K562 (cell line): ENCODE results near the gene HSD17B10. TPM values are rescaled to one million over a fixed set of nuclear protein-coding genes. Genes with fewer than 3 reads are reported as not detected.
A peak's percentile ranks its signal among the peaks of the same experiment; 100 is the strongest.

ENCODE experiments used
- ATAC-seq: fragments of 200-7000 bp; cut with Tn5 transposase; 3 replicates; pipeline ENCODE4 v1.9.1; 2020; ENCODE audit warnings: moderate library complexity
- BruUV-seq: library from RNA; stranded (reverse); fragments of 400-500 nt; replicated peaks from 2 replicates; lab custom pipeline; 2021; lab: Mats Ljungman, UMichigan
- CTCF ChIA-PET: fragments of 300-600 bp; formaldehyde crosslinking; extraction: SDS; loops from one replicate; lab custom pipeline; 2021; ENCODE audit warnings: low intra/inter-chr PET ratio; lab: Yijun Ruan, JAX
- POLR2A ChIA-PET: fragments of 300-600, 350-650 bp; sonication (Branson Sonifier 250); formaldehyde crosslinking; extraction: SDS; loops from one replicate; lab custom pipeline; 2021; ENCODE audit warnings: antibody characterized with exemption, inconsistent platforms; lab: Yijun Ruan, JAX
- DNase-seq, 4 experiments: peaks; one replicate each; pipeline versions ENCODE4 v3.0.0 to v3.0.0-alpha.2; 2011 to 2018; ENCODE audit warnings: low spot score in 3 of 4, mixed read lengths in 3 of 4; ENCODE audit errors: extremely low read depth in 1 of 4
- FAIRE-seq: peaks from 2 replicates; lab custom pipeline; 2011; peaks lifted over from hg19 to GRCh38; lab: Jason Lieb, UNC
- H2AFZ ChIP-seq: 2 replicates; pipeline ENCODE4 v1.6.0; 2011; ENCODE audit warnings: low read depth, low read length, control low read depth, inconsistent platforms
- H3K27ac ChIP-seq: fragments of 200-600 bp; 3 replicates; pipeline ENCODE4 v1.8.0; 2011; ENCODE audit warnings: low read depth, mild to moderate bottlenecking, control low read depth, inconsistent platforms, low read length, moderate library complexity, mixed read lengths; ENCODE audit errors: extremely low read depth
- H3K27me3 ChIP-seq, 2 experiments: fragments of 300-600 bp in 1 of 2; 2 replicates in 1 of 2; 3 replicates in 1 of 2; pipeline versions ENCODE4 v1.6.0 to v1.8.0; 2011; ENCODE audit warnings: inconsistent platforms in 2 of 2, low read length in 2 of 2, mild to moderate bottlenecking in 1 of 2, mixed read lengths in 1 of 2, moderate library complexity in 1 of 2; ENCODE audit not compliant: control insufficient read depth in 2 of 2, insufficient read depth in 2 of 2
- H3K36me3 ChIP-seq: fragments of 300-600 bp; 3 replicates; pipeline ENCODE4 v1.8.0; 2011; ENCODE audit warnings: mild to moderate bottlenecking, low read length, inconsistent platforms; ENCODE audit not compliant: control insufficient read depth, insufficient read depth
- H3K4me1 ChIP-seq, 2 experiments: fragments of 200-600 bp in 1 of 2; replicated peaks in 1 of 2; 2 replicates in 1 of 2; 3 replicates in 1 of 2; pipeline versions ENCODE4 v1.5.1 to v1.8.0; 2011; ENCODE audit warnings: inconsistent platforms in 2 of 2, low read length in 2 of 2, mild to moderate bottlenecking in 1 of 2, mixed read lengths in 1 of 2, moderate library complexity in 1 of 2; ENCODE audit not compliant: control insufficient read depth in 2 of 2, insufficient read depth in 2 of 2
- H3K4me2 ChIP-seq: 2 replicates; pipeline ENCODE4 v1.6.1; 2011; ENCODE audit warnings: low read length, control low read depth, inconsistent platforms, mixed read lengths; ENCODE audit not compliant: insufficient read depth
- H3K4me3 ChIP-seq: fragments of 200-600 bp; sonication (generic), shearing (Covaris generic); 2 replicates; pipeline ENCODE4 v1.5.1; 2016; ENCODE audit warnings: control low read depth, inconsistent platforms
- H3K79me2 ChIP-seq: fragments of 200-600 bp; 3 replicates; pipeline ENCODE4 v1.8.0; 2011; ENCODE audit warnings: low read length, inconsistent platforms; ENCODE audit not compliant: control insufficient read depth, insufficient read depth
- H3K9ac ChIP-seq, 2 experiments: 2 replicates each; pipeline versions ENCODE4 v1.6.0 to v1.6.1; 2011; ENCODE audit warnings: low read depth in 2 of 2, low read length in 2 of 2, control low read depth in 1 of 2, inconsistent platforms in 1 of 2, mild to moderate bottlenecking in 1 of 2, mixed read lengths in 1 of 2; ENCODE audit not compliant: insufficient read depth in 1 of 2
- H3K9me1 ChIP-seq: one replicate; pipeline ENCODE4 v1.6.0; 2011; ENCODE audit warnings: inconsistent platforms, mild to moderate bottlenecking, low read length, moderate library complexity; ENCODE audit not compliant: control insufficient read depth, insufficient read depth
- H3K9me3 ChIP-seq: replicated peaks from 2 replicates; pipeline ENCODE4 v1.5.1; 2011; ENCODE audit warnings: low read depth, low read length, inconsistent platforms; ENCODE audit not compliant: control insufficient read depth, insufficient read depth
- H4K20me1 ChIP-seq: replicated peaks from 2 replicates; pipeline ENCODE4 v1.6.1; 2011; ENCODE audit warnings: low read length, inconsistent platforms, mixed read lengths; ENCODE audit not compliant: control insufficient read depth, insufficient read depth
- BRCA1 ChIP-seq, 2 experiments: fragments of 450-650 bp in 1 of 2; sonication (generic) in 1 of 2; formaldehyde crosslinking in 1 of 2; IDR thresholded peaks; 2 replicates each; pipeline versions ENCODE4 v1.5.0 to v1.6.1; 2017 to 2020; ENCODE audit warnings: mild to moderate bottlenecking in 1 of 2, missing genetic modification reagents in 1 of 2
- ESRRB ChIP-seq: fragments of 250-450 bp; sonication (Bioruptor Pico); IDR thresholded peaks from 2 replicates; pipeline ENCODE4 v1.5.0; 2020; ENCODE audit warnings: mild to moderate bottlenecking, moderate library complexity, borderline replicate concordance
- GABPA ChIP-seq: fragments of 200-800 bp; sonication (Bioruptor generic); conservative IDR thresholded peaks from 2 replicates; pipeline ENCODE4 v1.6.1; 2016; ENCODE audit warnings: low read depth, missing genetic modification characterization, missing compliant biosample characterization
- MBD1 ChIP-seq: fragments of 250-450 bp; sonication (Bioruptor Pico); IDR thresholded peaks from 2 replicates; pipeline ENCODE4 v1.8.0; 2022; ENCODE audit warnings: inconsistent platforms
- RAD51 ChIP-seq: fragments of 450-650 bp; IDR thresholded peaks from 2 replicates; pipeline ENCODE4 v1.7.1; 2016; ENCODE audit warnings: low read depth, mild to moderate bottlenecking, borderline replicate concordance
- RBM39 ChIP-seq: fragments of 200-400 bp; formaldehyde crosslinking; optimal IDR thresholded peaks from 2 replicates; pipeline ENCODE3; 2018; ENCODE audit warnings: low read depth, low read length
- TFE3 ChIP-seq: fragments of 450-650 bp; formaldehyde crosslinking; IDR thresholded peaks from 2 replicates; pipeline ENCODE4 v1.4.0; 2020; ENCODE audit warnings: mild to moderate bottlenecking, mixed read lengths
- ZNF324 ChIP-seq: fragments of 250-450 bp; sonication (Bioruptor Pico); IDR thresholded peaks from 2 replicates; pipeline ENCODE4 v1.4.0; 2020; ENCODE audit warnings: mild to moderate bottlenecking
- WGBS: fragments of 100-300 bp; shearing (Covaris generic); methylation state at CpG from one replicate; pipeline ENCODE4 v1.1.6; 2016; ENCODE audit warnings: low coverage, mixed read lengths; ENCODE audit not compliant: insufficient coverage; ENCODE audit errors: missing lambda C conversion rate; 5-methylcytosine and 5-hydroxymethylcytosine counted together
- in situ Hi-C: fragments of 300-500 bp; cut with MboI; formaldehyde crosslinking; loops from 4 replicates; pipeline ENCODE4 v1.15.0; 2018; ENCODE audit warnings: inconsistent platforms, mixed read lengths
- intact Hi-C: fragments of 100-400 bp; cut with micrococcal nuclease; formaldehyde crosslinking; loops from 2 replicates; pipeline ENCODE4 v1.14.2; 2022
- polyA plus RNA-seq, 8 experiments: library from polyadenylated mRNA; depleted of rRNA in 4 of 8; stranded (reverse) in 5 of 8; unstranded in 3 of 8; fragments of >200 nt; fragmentation: Nextera tagmentation in 2 of 8; fragmentation: Illumina TruSeq in 1 of 8; extraction: Ambion mirVana in 2 of 8; extraction: Trizol in 1 of 8; gene quantifications; 2 replicates each; pipeline versions ENCODE4 v1.2.1 to v1.2.3, GENCODE V29; 2011 to 2014; ENCODE audit warnings: inconsistent platforms in 1 of 8, missing spikeins in 1 of 8
- total RNA-seq, 7 experiments: library from RNA; depleted of rRNA in 6 of 7; stranded (reverse); fragments of >200 nt in 6 of 7; fragmentation: Illumina TruSeq in 2 of 7; extraction: Trizol in 2 of 7; gene quantifications; 2 replicates each; pipeline versions ENCODE4 v1.2.1 to v1.2.3, GENCODE V29; 2011 to 2021; ENCODE audit warnings: low replicate concordance in 1 of 7

HSD17B10 gene
- total and polyA plus RNA-seq, 9 of the 15 experiments (the other 6 are each of a cell fraction or from before 2014, with no cell fraction given) = 45.3 to 221 (median 186) TPM

GRCh38 chrX:53440621-53441517 is 6.7 kb upstream of the HSD17B10 start:
- Histone ChIP-seq H3K9me1 (no peaks in the 10 kb centered on the region), H3K4me2 (peak overlapping the region; percentile 29), H4K20me1 (no peaks in the 10 kb centered on the region), H3K27ac (no peak overlapping the region), H3K4me3 (no peak overlapping the region), H3K27me3 (no peaks in the 10 kb centered on the region; a peak in 2 of 5 replicates), H3K79me2 (no peaks in the 10 kb centered on the region), H3K36me3 (no peaks in the 10 kb centered on the region), H3K9ac (peak overlapping the region in 1 of 2 experiments; percentile 79; a peak in 2 of 4 replicates), H3K4me1 (peaks cover 6 to 11% of the 10 kb centered on the region in 2 experiments; a peak in 3 of 5 replicates), H3K9me3 (no peaks in the 10 kb centered on the region), H2AFZ (peak overlapping the region; percentile 38; the same call in 1 of the 2 replicates)
- CTCF ChIA-PET = no interaction called here
- WGBS = 21% methylated on average over 25 of the region's 39 CpGs
- FAIRE-seq (no peak), DNase-seq (no peak), ATAC-seq (0 out of 3 replicates have a peak, but pooled peaks have one; percentile 21)
- BruUV-seq = no TSS peak
- TF ChIP-seq BRCA1 (IDR thresholded peaks at IDR 0.05) (no peak), BRCA1 (CRISPR knock-in tag; IDR thresholded peaks at IDR 0.05) (no peak), RAD51 (no peak), ZNF324 (CRISPR knock-in tag) (no peak), RBM39 (no peak), TFE3 (CRISPR knock-in tag) (no peak), GABPA (no peak), ESRRB (CRISPR knock-in tag) (no peak), MBD1 (no peak)
- in situ Hi-C loops = no loop called here
- POLR2A ChIA-PET = no interaction called here
- intact Hi-C loops = no loop called here
